Esophagus muscularis mucosa (tissue), 4 donors: ENCODE measurements around the gene LGALSL. TPM values are rescaled to one million over a fixed set of nuclear protein-coding genes. Genes with fewer than 3 reads are reported as not detected.

Experiments
- DNase-seq: peaks from one replicate; pipeline ENCODE4 v3.0.0-alpha.2; 2017; ENCODE audit errors: extremely low spot score
- H3K27ac ChIP-seq, 4 donors: fragments of 200-600 bp; sonication (generic); replicated peaks in 1 of 4; 1 replicate in 3 of 4; 2 replicates in 1 of 4; pipeline ENCODE4 v1.5.1; 2016 to 2019; ENCODE audit warnings: mild to moderate bottlenecking in 1 of 4
- H3K27me3 ChIP-seq, 4 donors: fragments of 200-600 bp; sonication (generic); one replicate each; pipeline versions ENCODE4 v1.5.1 to v1.6.0; 2016 to 2019
- H3K36me3 ChIP-seq, 4 donors: fragments of 200-600 bp; sonication (generic); one replicate each; pipeline ENCODE4 v1.5.1; 2016 to 2019
- H3K4me1 ChIP-seq, 4 donors: fragments of 200-600 bp; sonication (generic); one replicate each; pipeline ENCODE4 v1.5.1; 2016 to 2019
- H3K4me3 ChIP-seq, 4 donors: fragments of 200-600 bp; sonication (generic); 1 replicate in 2 of 4; 2 replicates in 2 of 4; pipeline ENCODE4 v1.5.1; 2016 to 2019; ENCODE audit warnings: mild to moderate bottlenecking in 4 of 4, moderate library complexity in 1 of 4
- H3K9me3 ChIP-seq, 4 donors: fragments of 200-600 bp; sonication (generic); 1 replicate in 3 of 4; 2 replicates in 1 of 4; pipeline ENCODE4 v1.5.1; 2016 to 2019
- EP300 ChIP-seq: sonication (generic); formaldehyde crosslinking; IDR thresholded peaks from one replicate; pipeline ENCODE4 v1.6.1; 2017; ENCODE audit warnings: antibody characterized with exemption
- POLR2A ChIP-seq: fragments of 450-650 bp; IDR thresholded peaks from one replicate; pipeline ENCODE4 v1.6.1; 2017; ENCODE audit warnings: antibody characterized with exemption, moderate library complexity, mild to moderate bottlenecking, low read depth
- POLR2AphosphoS5 ChIP-seq, 2 donors: sonication (generic); formaldehyde crosslinking; IDR thresholded peaks; one replicate each; pipeline ENCODE4 v1.6.1; 2017; ENCODE audit warnings: antibody characterized with exemption in 2 of 2
- WGBS: methylation state at CpG from one replicate; pipeline ENCODE4 v1.1.5; 2018; 5-methylcytosine and 5-hydroxymethylcytosine counted together
- intact Hi-C: fragments of 100-400 bp; cut with DNase I; formaldehyde crosslinking; loops from one replicate; pipeline ENCODE4 v1.15.1; 2023
- total RNA-seq, 4 donors: library from RNA; depleted of rRNA; stranded (reverse); fragments of >200 nt; gene quantifications; one replicate each; pipeline versions ENCODE4 v1.1.0 to v1.2.1, GENCODE V29; 2016
- TF ChIP-seq, protein P1 (sequence below), 3 experiments: fragments of 200-600 bp in 2 of 3; fragments of 450-650 bp in 1 of 3; sonication (generic) in 2 of 3; IDR thresholded peaks; one replicate each; pipeline ENCODE4 v1.5.1; 2017 to 2019; ENCODE audit warnings: antibody characterized with exemption in 3 of 3, mild to moderate bottlenecking in 2 of 3, moderate library complexity in 1 of 3

Gene LGALSL
- total RNA-seq, 4 donors from 2014 or later: 12.3 to 20.2 (median 17.5) TPM

DNA sequence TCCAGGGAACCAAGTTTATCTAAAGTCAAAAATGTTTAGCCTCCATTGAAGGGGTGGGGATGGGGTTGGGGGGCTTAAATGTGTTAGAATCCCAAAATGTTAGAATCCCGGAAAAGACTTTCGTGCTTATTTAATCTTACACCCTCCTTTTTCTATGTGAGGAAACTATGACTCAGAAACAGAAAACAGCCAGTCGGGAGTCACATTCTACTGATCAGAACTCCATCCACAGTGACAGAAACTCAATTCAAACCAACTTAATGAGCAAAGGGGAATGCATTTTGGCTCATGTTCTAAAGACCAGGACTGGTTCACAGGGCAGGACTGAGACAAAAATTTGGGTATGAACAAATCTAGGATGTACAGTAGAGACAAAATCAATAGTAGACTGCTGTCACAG is 38.3 kb downstream of the LGALSL start:
- Histone ChIP-seq H3K27ac (no peak overlapping the region), H3K9me3 (no peaks in the 10 kb centered on the region), H3K4me1 (peaks cover 5 to 16% (median 11%) of the 10 kb centered on the region in 4 donors), H3K27me3 (no peaks in the 10 kb centered on the region), H3K36me3 (no peaks in the 10 kb centered on the region), H3K4me3 (no peak overlapping the region)
- TF ChIP-seq POLR2A (no peak), EP300 (no peak), POLR2AphosphoS5 (IDR thresholded peaks at IDR 0.05) (no peak)
- TF ChIP-seq, protein P1, sequence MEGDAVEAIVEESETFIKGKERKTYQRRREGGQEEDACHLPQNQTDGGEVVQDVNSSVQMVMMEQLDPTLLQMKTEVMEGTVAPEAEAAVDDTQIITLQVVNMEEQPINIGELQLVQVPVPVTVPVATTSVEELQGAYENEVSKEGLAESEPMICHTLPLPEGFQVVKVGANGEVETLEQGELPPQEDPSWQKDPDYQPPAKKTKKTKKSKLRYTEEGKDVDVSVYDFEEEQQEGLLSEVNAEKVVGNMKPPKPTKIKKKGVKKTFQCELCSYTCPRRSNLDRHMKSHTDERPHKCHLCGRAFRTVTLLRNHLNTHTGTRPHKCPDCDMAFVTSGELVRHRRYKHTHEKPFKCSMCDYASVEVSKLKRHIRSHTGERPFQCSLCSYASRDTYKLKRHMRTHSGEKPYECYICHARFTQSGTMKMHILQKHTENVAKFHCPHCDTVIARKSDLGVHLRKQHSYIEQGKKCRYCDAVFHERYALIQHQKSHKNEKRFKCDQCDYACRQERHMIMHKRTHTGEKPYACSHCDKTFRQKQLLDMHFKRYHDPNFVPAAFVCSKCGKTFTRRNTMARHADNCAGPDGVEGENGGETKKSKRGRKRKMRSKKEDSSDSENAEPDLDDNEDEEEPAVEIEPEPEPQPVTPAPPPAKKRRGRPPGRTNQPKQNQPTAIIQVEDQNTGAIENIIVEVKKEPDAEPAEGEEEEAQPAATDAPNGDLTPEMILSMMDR (IDR thresholded peaks at IDR 0.05): no peak
- DNase-seq: no peak
- intact Hi-C loops: no loop called here
- 68% methylated on average over 3 of the region's 3 CpGs for WGBS

DNA sequence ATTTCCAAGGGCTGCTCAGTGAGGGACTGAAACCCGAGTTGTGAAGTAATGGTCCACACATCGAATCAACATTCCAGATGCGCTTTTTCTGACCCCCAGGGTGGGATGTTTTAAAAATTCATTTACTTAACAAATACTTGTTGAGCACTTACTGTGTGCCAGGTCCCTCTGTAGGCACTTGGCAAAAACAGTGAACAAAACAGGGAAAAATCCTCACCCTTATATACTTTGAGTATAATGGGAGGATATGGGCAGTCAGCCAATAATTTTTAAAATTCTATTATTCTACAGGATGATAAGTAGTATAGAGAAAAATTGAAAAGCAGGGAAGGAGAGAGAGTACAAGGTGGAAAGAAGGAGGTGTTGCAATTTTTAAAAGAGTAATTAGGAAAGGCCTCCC is 38.9 kb downstream of the LGALSL start:
- WGBS: 79% methylated on average over 3 of the region's 3 CpGs
- no peak for DNase-seq

DNA sequence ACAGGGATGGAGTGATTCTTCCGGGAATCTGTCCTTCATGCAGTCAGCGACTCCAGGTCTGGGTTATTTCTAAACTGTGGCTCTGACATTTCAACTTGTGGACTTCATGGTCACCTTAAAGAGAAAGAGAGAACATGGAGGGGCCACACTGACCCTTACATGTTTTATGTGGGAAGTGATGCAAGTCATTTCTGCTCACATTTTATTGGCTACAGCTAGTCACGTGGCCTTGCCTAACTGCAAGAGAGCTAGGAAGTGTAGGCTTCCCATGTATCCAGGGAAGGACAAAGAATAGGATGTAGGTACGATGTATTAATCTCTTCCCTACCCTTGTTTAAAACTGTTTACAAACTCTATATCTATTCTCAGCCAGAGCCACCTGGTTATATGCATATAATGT is 39.8 kb downstream of the LGALSL start:
- DNase-seq: no peak
- TF ChIP-seq, protein P1 (IDR thresholded peaks at IDR 0.05): no peak
- no peak for TF ChIP-seq POLR2AphosphoS5 (IDR thresholded peaks at IDR 0.05)
- TF ChIP-seq EP300: no peak
- no peak for TF ChIP-seq POLR2A
- 96% methylated on average over 4 of the region's 4 CpGs for WGBS
- intact Hi-C loops: no loop called here
- H3K36me3 ChIP-seq: no peaks in the 10 kb centered on the region
- H3K4me3 ChIP-seq: no peak overlapping the region
- H3K4me1 ChIP-seq: peaks cover 0 to 5% (median 0%) of the 10 kb centered on the region in 4 donors
- no peaks in the 10 kb centered on the region for H3K9me3 ChIP-seq
- H3K27ac ChIP-seq: no peak overlapping the region
- no peaks in the 10 kb centered on the region for H3K27me3 ChIP-seq

More for the DNA sequence above, 38.9 kb downstream of the LGALSL start:
- Histone ChIP-seq H3K4me3 (no peak overlapping the region), H3K27ac (no peak overlapping the region), H3K27me3 (no peaks in the 10 kb centered on the region), H3K4me1 (peaks cover 5 to 11% (median 8%) of the 10 kb centered on the region in 4 donors), H3K9me3 (no peaks in the 10 kb centered on the region), H3K36me3 (no peaks in the 10 kb centered on the region)
- TF ChIP-seq EP300: no peak
- TF ChIP-seq POLR2AphosphoS5 (IDR thresholded peaks at IDR 0.05): no peak
- TF ChIP-seq, protein P1 (IDR thresholded peaks at IDR 0.05): no peak
- no peak for TF ChIP-seq POLR2A
- intact Hi-C loops: no loop called here

DNA sequence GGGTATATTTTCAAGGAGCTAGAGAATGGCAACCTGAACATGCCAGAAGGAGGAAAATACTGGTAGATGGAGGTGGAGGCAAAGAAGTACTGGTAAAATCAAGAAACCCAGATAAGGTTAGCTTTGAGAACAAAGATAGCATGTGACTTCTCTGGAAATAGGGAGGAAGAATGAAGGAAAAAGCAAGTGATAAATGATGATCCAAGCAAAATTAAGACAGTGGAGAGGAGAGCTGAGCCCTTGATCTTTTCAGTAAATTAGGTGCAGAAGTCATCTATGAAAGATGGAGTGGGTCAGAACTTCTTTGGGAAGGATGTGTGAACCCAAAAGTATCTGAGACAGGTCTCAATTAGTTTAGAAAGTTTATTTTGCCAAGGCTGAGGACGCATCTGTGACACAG is 44.5 kb downstream of the LGALSL start:
- no peaks in the 10 kb centered on the region for H3K9me3 ChIP-seq
- no peaks in the 10 kb centered on the region for H3K4me1 ChIP-seq
- WGBS: 93% methylated on average over 1 of the region's 1 CpG
- intact Hi-C loops: no loop called here
- DNase-seq: no peak
- H3K27ac ChIP-seq: no peak overlapping the region
- no peaks in the 10 kb centered on the region for H3K36me3 ChIP-seq
- no peaks in the 10 kb centered on the region for H3K27me3 ChIP-seq
- no peak overlapping the region for H3K4me3 ChIP-seq
- no peak for TF ChIP-seq EP300
- no peak for TF ChIP-seq POLR2AphosphoS5 (IDR thresholded peaks at IDR 0.05)
- TF ChIP-seq, protein P1 (IDR thresholded peaks at IDR 0.05): no peak
- no peak for TF ChIP-seq POLR2A

DNA sequence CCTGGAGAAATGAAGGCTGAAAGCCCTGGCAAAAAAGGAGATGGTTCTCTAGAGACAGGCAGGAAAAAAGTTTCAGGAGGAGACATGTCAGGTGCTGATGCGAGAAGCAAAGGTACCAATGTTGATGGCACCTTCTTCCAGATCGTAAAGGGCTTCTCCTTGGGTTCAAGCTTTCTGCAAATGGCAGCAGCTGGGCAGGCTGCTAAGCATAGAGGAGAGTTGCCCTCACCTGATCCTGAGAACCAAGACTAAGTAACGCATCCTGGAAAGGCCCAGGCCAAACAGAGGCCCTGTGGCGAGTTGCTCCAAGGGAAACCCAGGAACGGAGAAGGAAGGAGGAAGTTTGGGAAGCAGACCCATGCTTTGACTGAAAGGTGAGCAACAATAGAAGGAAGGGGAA is 46.6 kb downstream of the LGALSL start:
- H3K27me3 ChIP-seq: peaks cover 0 to 4% (median 0%) of the 10 kb centered on the region in 4 donors
- H3K4me1 ChIP-seq: no peaks in the 10 kb centered on the region
- no peaks in the 10 kb centered on the region for H3K36me3 ChIP-seq
- TF ChIP-seq POLR2AphosphoS5 (IDR thresholded peaks at IDR 0.05): no peak
- TF ChIP-seq POLR2A: no peak
- TF ChIP-seq, protein P1 (IDR thresholded peaks at IDR 0.05): no peak
- TF ChIP-seq EP300: no peak
- intact Hi-C loops: no loop called here
- no peak overlapping the region for H3K27ac ChIP-seq
- peak; percentile 86 for DNase-seq
- WGBS: 90% methylated on average over 5 of the region's 5 CpGs
- no peaks in the 10 kb centered on the region for H3K9me3 ChIP-seq
- H3K4me3 ChIP-seq: no peak overlapping the region
